ENCODE results near the gene DCUN1D3.

The DCUN1D3 gene

GRCh38 chr16:20873331-20873730, 26.8 kb downstream of the DCUN1D3 start:
- CTCF ChIA-PET, result interaction anchor here (3.1 kb wide), 1 partner anchor 24 kb away, joined by 13 read pairs; no protein-coding TSS in a partner anchor
- POLR2A ChIA-PET, result interaction anchor here (0.8 kb wide), 1 partner anchor 27 kb away, joined by 3 read pairs; the partner anchor contains the start of genes DCUN1D3 and LYRM1
- no peak overlapping the region for H3K4me3 ChIP-seq (ENCODE audit: low read depth, low read length)
- TF ChIP-seq CTCF (IDR thresholded peaks at IDR 0.05; ENCODE audit: insufficient read depth, low read length, missing control alignments), result no peak
- DNase-seq (ENCODE audit: low read depth, low spot score), result no peak

DNA sequence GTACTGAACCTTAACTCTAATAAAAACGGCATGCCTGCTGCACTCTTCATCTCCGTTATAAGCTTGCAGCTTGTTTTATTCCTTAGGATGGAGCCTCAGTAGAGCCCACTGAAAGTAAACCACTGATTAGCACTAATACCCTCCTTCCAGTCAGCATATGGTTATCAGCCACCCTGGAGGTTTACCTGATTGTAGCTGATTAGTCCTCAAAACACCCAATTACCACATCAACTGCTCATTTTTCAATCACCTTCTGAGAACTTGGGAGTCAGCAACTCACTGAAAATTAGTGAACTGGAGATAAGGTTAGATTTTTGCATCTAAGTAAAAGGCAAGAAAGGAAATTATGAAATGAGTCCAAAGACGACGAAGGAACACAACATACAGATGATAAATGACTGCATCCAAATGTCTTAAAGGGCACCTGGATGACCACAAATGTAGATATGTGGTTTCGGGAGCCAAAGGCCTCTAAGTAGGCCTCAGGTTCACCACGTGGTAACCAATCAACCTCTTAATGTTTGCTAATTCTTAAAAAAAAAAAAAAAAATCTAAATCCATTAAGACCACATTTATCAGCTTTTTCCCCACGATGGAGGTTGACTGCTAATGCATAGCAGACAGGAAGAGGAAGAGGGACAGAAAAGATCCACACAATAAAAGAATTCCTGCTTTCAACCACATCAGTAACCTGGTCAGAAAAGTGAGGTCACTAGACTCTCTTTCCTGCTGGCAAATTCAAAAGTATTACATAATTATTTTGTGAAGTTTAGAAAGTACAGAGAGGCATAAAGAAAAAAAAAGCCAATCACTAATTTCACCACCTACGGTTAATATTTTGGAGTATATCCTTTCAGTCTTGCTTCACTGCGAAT, 28.0 kb downstream of the DCUN1D3 start:
- ChIA-PET POLR2A (no interaction called here), CTCF (interaction anchor here (0.9 to 1.8 kb wide), 3 partner anchors 9 to 21 kb away, joined by 4 read pairs; no protein-coding TSS in a partner anchor)
- TF ChIP-seq CTCF (IDR thresholded peaks at IDR 0.05; ENCODE audit: insufficient read depth, low read length, missing control alignments), result no peak
- no peak overlapping the region for H3K4me3 ChIP-seq (ENCODE audit: low read depth, low read length)
- no peak for DNase-seq (ENCODE audit: low read depth, low spot score)

GRCh38 chr16:20871258-20871657, 28.9 kb downstream of the DCUN1D3 start:
- ChIA-PET POLR2A (no interaction called here), CTCF (interaction anchor here (0.9 to 1.8 kb wide), 2 partner anchors 9 to 17 kb away, joined by 4 read pairs; no protein-coding TSS in a partner anchor)
- DNase-seq (ENCODE audit: low read depth, low spot score), result no peak
- TF ChIP-seq CTCF (IDR thresholded peaks at IDR 0.05; ENCODE audit: insufficient read depth, low read length, missing control alignments), result no peak
- no peak overlapping the region for H3K4me3 ChIP-seq (ENCODE audit: low read depth, low read length)

GRCh38 chr16:20870122-20870820, 29.9 kb downstream of the DCUN1D3 start:
- TF ChIP-seq CTCF (IDR thresholded peaks at IDR 0.05; ENCODE audit: insufficient read depth, low read length, missing control alignments), result no peak
- no peak overlapping the region for H3K4me3 ChIP-seq (ENCODE audit: low read depth, low read length)
- no peak for DNase-seq (ENCODE audit: low read depth, low spot score)
- CTCF ChIA-PET, result no interaction called here
- POLR2A ChIA-PET, result no interaction called here

DNA sequence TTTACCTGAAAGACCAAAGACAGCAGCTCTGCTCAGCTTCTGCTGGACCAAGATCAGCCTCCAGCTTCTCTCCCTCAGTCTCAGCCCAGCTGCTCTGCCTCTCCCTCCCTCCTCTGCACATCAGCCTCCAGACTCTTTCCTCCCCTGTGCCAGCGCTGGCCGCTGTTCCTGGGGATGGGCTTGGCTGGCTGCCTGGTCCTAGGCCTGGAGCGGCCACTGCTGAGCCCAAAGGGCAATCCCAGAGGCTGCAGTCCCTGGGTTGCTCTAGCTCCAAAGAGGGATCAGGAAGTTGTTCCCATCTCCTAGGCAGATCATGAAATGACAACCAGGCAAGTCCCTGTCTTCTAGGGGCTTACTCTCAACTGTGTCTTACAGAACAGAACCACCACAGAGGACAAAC, 31.3 kb downstream of the DCUN1D3 start:
- no peak for DNase-seq (ENCODE audit: low read depth, low spot score)
- no peak overlapping the region for H3K4me3 ChIP-seq (ENCODE audit: low read depth, low read length)
- no peak for TF ChIP-seq CTCF (IDR thresholded peaks at IDR 0.05; ENCODE audit: insufficient read depth, low read length, missing control alignments)
- ChIA-PET POLR2A (no interaction called here), CTCF (interaction anchor here (8.5 kb wide), 1 partner anchor 18 kb away, joined by 75 read pairs; no protein-coding TSS in a partner anchor)

DNA sequence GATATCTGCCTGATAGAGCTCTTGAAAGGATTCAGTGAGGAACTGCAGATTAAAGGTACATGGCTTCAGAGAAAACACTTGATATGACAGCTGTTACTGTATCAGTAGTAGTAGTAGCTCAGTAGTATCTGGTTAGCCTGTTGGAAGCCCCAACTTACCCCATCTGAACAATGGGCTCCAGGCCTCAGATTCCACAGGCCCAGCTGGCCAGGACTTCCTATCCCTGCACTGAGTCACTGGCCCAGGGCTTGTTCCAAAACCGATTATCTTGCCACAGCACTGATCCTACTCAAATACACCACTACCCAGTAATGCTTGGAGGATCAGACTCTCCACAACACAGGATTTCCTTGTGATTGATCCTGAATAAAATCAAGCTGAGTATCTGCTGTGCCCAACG, 32.6 kb downstream of the DCUN1D3 start:
- POLR2A ChIA-PET, result interaction anchor here (0.8 to 0.9 kb wide), 3 partner anchors 16 to 39 kb away, joined by 3 to 4 read pairs (median 3); no protein-coding TSS in a partner anchor
- no peak for TF ChIP-seq CTCF (IDR thresholded peaks at IDR 0.05; ENCODE audit: insufficient read depth, low read length, missing control alignments)
- no peak overlapping the region for H3K4me3 ChIP-seq (ENCODE audit: low read depth, low read length)
- CTCF ChIA-PET, result interaction anchor here (1.6 to 8.5 kb wide), 2 partner anchors 10 to 17 kb away, joined by 5 to 75 read pairs; no protein-coding TSS in a partner anchor
- DNase-seq (ENCODE audit: low read depth, low spot score), result no peak

All from AG04449 (cell line).